AG04449 (cell line): ENCODE data around the gene TLCD1.
"Not testable (repeated sequence)": the region's sequence is repeated elsewhere in the genome, so short reads cannot be mapped to it uniquely, and the experiment has no call there.

Source experiments
- CTCF ChIA-PET: fragments of 350-600 bp; formaldehyde crosslinking; extraction: SDS; loops from one replicate; lab custom pipeline; 2021; ENCODE audit warnings: antibody characterized with exemption; lab: Yijun Ruan, JAX
- POLR2A ChIA-PET: fragments of 400-600, 350-600 bp; formaldehyde crosslinking; extraction: SDS; loops from one replicate; lab custom pipeline; 2020; ENCODE audit warnings: antibody characterized with exemption, inconsistent platforms; lab: Yijun Ruan, JAX
- DNase-seq: peaks from one replicate; pipeline ENCODE4 v3.0.0-alpha.2; 2010; ENCODE audit warnings: low read depth, low spot score
- H3K4me3 ChIP-seq: 2 replicates; pipeline ENCODE4 v1.5.1; 2011; ENCODE audit warnings: low read depth, mild to moderate bottlenecking, control low read depth, low read length
- TF ChIP-seq, protein P1 (sequence below): IDR thresholded peaks from one replicate; pipeline ENCODE4 v1.5.1; 2011; ENCODE audit warnings: mild to moderate bottlenecking, moderate library complexity, low read length, control low read depth, inconsistent platforms; ENCODE audit not compliant: insufficient read depth; ENCODE audit errors: missing control alignments

The TLCD1 gene

DNA sequence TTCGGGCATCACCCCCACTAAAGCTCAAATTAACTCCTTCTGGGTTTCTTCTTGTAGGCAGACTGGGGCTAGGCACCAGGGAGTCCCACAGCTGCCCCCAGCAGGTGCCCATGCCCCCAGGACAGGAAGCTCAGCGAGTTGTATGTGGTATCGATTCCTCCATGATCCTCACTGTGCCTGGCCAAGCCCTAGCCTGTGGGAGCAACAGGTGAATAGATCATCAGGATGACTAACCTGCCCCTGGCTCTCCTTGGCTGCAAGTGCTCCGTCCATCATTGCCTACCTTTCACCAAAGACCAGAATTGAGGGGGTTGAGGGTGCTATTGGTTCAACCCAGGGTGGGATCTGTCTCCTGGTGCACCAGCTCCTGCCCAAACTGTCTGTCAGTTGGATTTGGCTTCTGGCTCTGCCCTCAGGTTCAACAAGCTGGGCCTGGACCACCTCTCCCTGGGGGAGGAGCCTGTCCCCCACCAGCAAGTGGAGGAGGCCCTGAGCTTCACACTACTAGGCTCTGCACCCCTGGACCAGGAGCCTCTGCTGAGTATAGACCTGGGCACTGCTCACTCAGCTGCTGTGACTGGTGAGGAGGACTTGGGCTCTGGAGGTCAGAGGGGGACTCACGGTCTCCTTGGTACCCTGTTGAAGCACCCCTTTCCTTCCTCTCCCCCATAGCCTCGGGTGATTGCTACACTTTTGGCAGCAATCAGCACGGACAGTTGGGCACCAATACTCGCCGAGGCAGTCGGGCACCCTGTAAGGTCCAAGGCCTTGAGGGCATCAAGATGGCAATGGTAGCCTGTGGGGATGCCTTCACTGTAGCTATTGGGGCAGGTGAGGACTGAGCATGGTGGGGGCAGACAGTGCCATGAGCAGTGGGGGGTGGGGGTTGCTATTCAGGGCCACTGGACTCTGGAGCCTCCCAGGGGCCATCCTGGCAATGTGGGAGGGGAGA lies 14.6 kb upstream of the TLCD1 start:
- TF ChIP-seq, protein P1, sequence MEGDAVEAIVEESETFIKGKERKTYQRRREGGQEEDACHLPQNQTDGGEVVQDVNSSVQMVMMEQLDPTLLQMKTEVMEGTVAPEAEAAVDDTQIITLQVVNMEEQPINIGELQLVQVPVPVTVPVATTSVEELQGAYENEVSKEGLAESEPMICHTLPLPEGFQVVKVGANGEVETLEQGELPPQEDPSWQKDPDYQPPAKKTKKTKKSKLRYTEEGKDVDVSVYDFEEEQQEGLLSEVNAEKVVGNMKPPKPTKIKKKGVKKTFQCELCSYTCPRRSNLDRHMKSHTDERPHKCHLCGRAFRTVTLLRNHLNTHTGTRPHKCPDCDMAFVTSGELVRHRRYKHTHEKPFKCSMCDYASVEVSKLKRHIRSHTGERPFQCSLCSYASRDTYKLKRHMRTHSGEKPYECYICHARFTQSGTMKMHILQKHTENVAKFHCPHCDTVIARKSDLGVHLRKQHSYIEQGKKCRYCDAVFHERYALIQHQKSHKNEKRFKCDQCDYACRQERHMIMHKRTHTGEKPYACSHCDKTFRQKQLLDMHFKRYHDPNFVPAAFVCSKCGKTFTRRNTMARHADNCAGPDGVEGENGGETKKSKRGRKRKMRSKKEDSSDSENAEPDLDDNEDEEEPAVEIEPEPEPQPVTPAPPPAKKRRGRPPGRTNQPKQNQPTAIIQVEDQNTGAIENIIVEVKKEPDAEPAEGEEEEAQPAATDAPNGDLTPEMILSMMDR, result no peak
- no peak overlapping the region for H3K4me3 ChIP-seq
- ChIA-PET CTCF (interaction anchor here (1.5 to 17.9 kb wide), 5 partner anchors 9 to 213 kb away, joined by 3 to 603 read pairs (median 9); partner anchors contain the start of genes NEK8, RPL23A and TLCD1), POLR2A (interaction anchor here (13.2 kb wide), 1 partner anchor 13 kb away, joined by 174 read pairs; the partner anchor contains the start of genes NEK8 and TLCD1)
- DNase-seq, result no peak

GRCh38 chr17:28738680-28739384 lies 12.8 kb upstream of the TLCD1 start:
- no peak overlapping the region for H3K4me3 ChIP-seq
- ChIA-PET POLR2A (interaction anchor here (0.6 to 1.1 kb wide), 2 partner anchors 17 to 19 kb away, joined by 3 to 4 read pairs; partner anchors contain the start of gene RPL23A), CTCF (interaction anchor here (0.9 to 2.7 kb wide), 4 partner anchors 10 to 12 kb away, joined by 3 to 9 read pairs (median 3); partner anchors contain the start of gene NEK8)
- no peak for DNase-seq
- TF ChIP-seq, protein P1, result no peak

DNA sequence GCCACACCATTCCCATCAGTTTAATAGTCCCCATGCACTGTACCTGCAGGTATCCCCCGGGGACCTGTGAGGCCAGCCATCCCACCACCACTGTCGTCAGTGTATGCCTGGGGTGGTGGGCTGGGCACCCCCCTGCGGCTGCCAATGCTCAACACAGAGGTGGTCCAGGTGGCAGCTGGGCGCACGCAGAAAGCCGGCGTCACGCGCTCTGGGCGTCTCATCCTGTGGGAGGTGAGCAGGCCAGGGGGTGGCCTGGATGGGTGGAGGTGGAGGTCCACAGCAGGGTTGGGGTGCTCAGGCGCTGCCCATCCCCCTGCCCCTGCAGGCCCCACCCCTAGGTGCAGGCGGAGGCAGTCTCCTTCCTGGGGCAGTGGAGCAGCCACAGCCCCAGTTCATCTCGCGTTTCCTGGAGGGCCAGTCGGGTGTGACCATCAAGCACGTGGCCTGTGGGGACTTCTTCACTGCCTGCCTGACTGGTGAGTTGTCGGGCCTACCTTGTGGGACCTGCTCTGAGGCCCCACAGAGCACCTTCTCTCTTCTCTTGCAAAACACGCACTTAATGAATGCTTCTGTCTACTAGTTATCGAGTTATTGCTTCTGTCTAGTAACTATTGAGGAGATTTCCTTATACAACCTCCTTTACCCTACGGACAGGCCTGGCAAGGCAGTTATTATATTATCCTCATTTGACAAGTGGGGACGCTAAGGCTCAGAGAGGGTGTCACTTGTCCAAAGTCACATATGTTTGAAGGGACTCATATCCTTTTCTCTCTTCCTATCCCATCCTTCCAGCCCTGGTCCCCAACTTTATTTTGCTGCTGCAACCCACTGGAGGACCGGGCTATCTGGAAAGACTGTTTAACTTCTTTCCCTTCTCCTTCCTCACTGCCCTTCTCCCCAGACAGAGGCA lies 12.0 kb upstream of the TLCD1 start:
- CTCF ChIA-PET, result interaction anchor here (0.9 to 2.7 kb wide), 2 partner anchors 12 to 13 kb away, joined by 3 to 9 read pairs; no protein-coding TSS in a partner anchor
- no peak overlapping the region for H3K4me3 ChIP-seq
- POLR2A ChIA-PET, result interaction anchor here (1.1 kb wide), 1 partner anchor 18 kb away, joined by 3 read pairs; the partner anchor contains the start of gene RPL23A

GRCh38 chr17:28737316-28737715 lies 11.3 kb upstream of the TLCD1 start:
- CTCF ChIA-PET, result interaction anchor here (0.9 kb wide), 1 partner anchor 216 kb away, joined by 3 read pairs; no protein-coding TSS in a partner anchor
- POLR2A ChIA-PET, result no interaction called here
- H3K4me3 ChIP-seq, result no peak overlapping the region
- no peak for DNase-seq
- TF ChIP-seq, protein P1, result no peak

More for the DNA sequence above, 12.0 kb upstream of the TLCD1 start:
- no peak for DNase-seq
- TF ChIP-seq, protein P1, result no peak

DNA sequence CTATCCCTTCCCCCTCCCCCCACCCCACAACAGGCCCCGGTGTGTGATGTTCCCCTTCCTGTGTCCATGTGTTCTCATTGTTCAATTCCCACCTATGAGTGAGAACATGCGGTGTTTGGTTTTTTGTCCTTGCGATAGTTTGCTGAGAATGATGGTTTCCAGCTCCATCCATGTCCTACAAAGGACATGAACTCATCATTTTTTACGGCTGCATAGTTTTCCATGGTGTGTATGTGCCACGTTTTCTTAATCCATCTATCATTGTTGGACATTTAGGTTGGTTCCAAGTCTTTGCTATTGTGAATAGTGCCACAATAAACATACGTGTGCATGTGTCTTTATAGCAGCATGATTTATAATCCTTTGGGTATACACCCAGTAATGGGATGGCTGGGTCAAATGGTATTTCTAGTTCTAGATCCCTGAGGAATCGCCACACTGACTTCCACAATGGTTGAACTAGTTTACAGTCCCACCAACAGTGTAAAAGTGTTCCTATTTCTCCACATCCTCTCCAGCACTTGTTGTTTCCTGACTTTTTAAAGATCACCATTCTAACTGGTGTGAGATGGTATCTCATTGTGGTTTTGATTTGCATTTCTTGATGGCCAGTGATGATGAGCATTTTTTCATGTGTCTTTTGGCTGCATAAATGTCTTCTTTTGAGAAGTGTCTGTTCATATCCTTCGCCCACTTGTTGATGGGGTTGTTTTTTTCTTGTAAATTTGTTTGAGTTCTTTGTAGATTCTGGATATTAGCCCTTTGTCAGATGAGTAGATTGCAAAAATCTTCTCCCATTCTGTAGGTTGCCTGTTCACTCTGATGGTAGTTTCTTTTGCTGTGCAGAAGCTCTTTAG lies 10.1 kb upstream of the TLCD1 start:
- ChIA-PET CTCF (interaction anchor here (1.0 to 17.0 kb wide), 4 partner anchors 9 to 217 kb away, joined by 6 to 603 read pairs (median 6); partner anchors contain the start of gene TRAF4), POLR2A (interaction anchor here (1.4 kb wide), 1 partner anchor 9 kb away, joined by 4 read pairs; no protein-coding TSS in a partner anchor)
- not testable (repeated sequence) for DNase-seq, H3K4me3 ChIP-seq
